ENCODE results near the gene ZNF592. TPM values are rescaled to one million over a fixed set of nuclear protein-coding genes. Genes with fewer than 3 reads are reported as not detected.

Gene ZNF592
- total RNA-seq, 2 experiments from 2014 or later = 18.1 to 18.3 TPM

- DNase-seq = no peak
- Mint-ChIP-seq H3K9me3 (no peaks in the 10 kb centered on the region), H3K27me3 (no peaks in the 10 kb centered on the region), H3K4me1 (ENCODE audit: low read depth) (no peaks in the 10 kb centered on the region), H3K36me3 (ENCODE audit: low read depth) (no peaks in the 10 kb centered on the region), H3K4me3 (no peak overlapping the region), H3K27ac (no peak overlapping the region)
- intact Hi-C loops (cut with micrococcal nuclease) = no loop called here
- ChIA-PET CTCF (interaction anchor here (1.5 to 1.8 kb wide), 2 partner anchors 12 kb away, joined by 6 read pairs; no protein-coding TSS in a partner anchor), POLR2A (no interaction called here)
- ATAC-seq = no peak
- TF ChIP-seq CTCF (IDR thresholded peaks at IDR 0.05) = no peak
Measured at GRCh38 chr15:84834229-84834955, 86.0 kb downstream of the ZNF592 start.

- no peak for ATAC-seq
- POLR2A ChIA-PET = no interaction called here
- DNase-seq = no peak
Measured at GRCh38 chr15:84834969-84835368, 86.6 kb downstream of the ZNF592 start.

GRCh38 chr15:84835661-84836337 is 87.4 kb downstream of the ZNF592 start:
- H3K4me1 Mint-ChIP-seq (ENCODE audit: low read depth) = no peaks in the 10 kb centered on the region
- DNase-seq (no peak), ATAC-seq (no peak)
- intact Hi-C loops (cut with micrococcal nuclease) = no loop called here
- ChIA-PET POLR2A (interaction anchor here (1.1 kb wide), 1 partner anchor 16 kb away, joined by 3 read pairs; no protein-coding TSS in a partner anchor), CTCF (interaction anchor here (1.5 kb wide), 1 partner anchor 236 kb away, joined by 4 read pairs; no protein-coding TSS in a partner anchor)
- no peaks in the 10 kb centered on the region for H3K9me3 Mint-ChIP-seq
- H3K4me3 Mint-ChIP-seq = no peak overlapping the region
- H3K27ac Mint-ChIP-seq = no peak overlapping the region
- no peaks in the 10 kb centered on the region for H3K27me3 Mint-ChIP-seq
- H3K36me3 Mint-ChIP-seq (ENCODE audit: low read depth) = no peaks in the 10 kb centered on the region
- no peak for TF ChIP-seq CTCF (IDR thresholded peaks at IDR 0.05)

More at GRCh38 chr15:84834969-84835368, 86.6 kb downstream of the ZNF592 start:
- TF ChIP-seq CTCF (IDR thresholded peaks at IDR 0.05) = no peak
- CTCF ChIA-PET = interaction anchor here (1.5 kb wide), 1 partner anchor 236 kb away, joined by 4 read pairs; no protein-coding TSS in a partner anchor
- H3K4me1 Mint-ChIP-seq (ENCODE audit: low read depth) = no peaks in the 10 kb centered on the region
- intact Hi-C loops (cut with micrococcal nuclease) = no loop called here
- no peaks in the 10 kb centered on the region for H3K36me3 Mint-ChIP-seq (ENCODE audit: low read depth)
- H3K9me3 Mint-ChIP-seq = no peaks in the 10 kb centered on the region
- no peaks in the 10 kb centered on the region for H3K27me3 Mint-ChIP-seq
- H3K4me3 Mint-ChIP-seq = no peak overlapping the region
- H3K27ac Mint-ChIP-seq = no peak overlapping the region

- Mint-ChIP-seq H3K27ac (no peak overlapping the region), H3K4me1 (ENCODE audit: low read depth) (no peaks in the 10 kb centered on the region), H3K27me3 (no peaks in the 10 kb centered on the region), H3K9me3 (no peaks in the 10 kb centered on the region), H3K36me3 (ENCODE audit: low read depth) (no peaks in the 10 kb centered on the region), H3K4me3 (no peak overlapping the region)
- ChIA-PET CTCF (no interaction called here), POLR2A (interaction anchor here (0.6 kb wide), 1 partner anchor 70 kb away, joined by 3 read pairs; no protein-coding TSS in a partner anchor)
- DNase-seq (no peak), ATAC-seq (no peak)
- TF ChIP-seq CTCF (IDR thresholded peaks at IDR 0.05) = no peak
- intact Hi-C loops (cut with micrococcal nuclease) = no loop called here
Measured at GRCh38 chr15:84836844-84837243, 88.5 kb downstream of the ZNF592 start.

GRCh38 chr15:84839714-84840113 is 91.3 kb downstream of the ZNF592 start:
- no peaks in the 10 kb centered on the region for H3K27me3 Mint-ChIP-seq
- no peak overlapping the region for H3K4me3 Mint-ChIP-seq
- no peaks in the 10 kb centered on the region for H3K4me1 Mint-ChIP-seq (ENCODE audit: low read depth)
- TF ChIP-seq CTCF (IDR thresholded peaks at IDR 0.05) = no peak
- H3K9me3 Mint-ChIP-seq = no peaks in the 10 kb centered on the region
- DNase-seq = no peak
- H3K27ac Mint-ChIP-seq = no peak overlapping the region
- POLR2A ChIA-PET = no interaction called here
- ATAC-seq = no peak
- no peaks in the 10 kb centered on the region for H3K36me3 Mint-ChIP-seq (ENCODE audit: low read depth)
- intact Hi-C loops (cut with micrococcal nuclease) = loop anchor here (10.0 kb wide), 1 partner anchor 85 kb away; no protein-coding TSS in a partner anchor
- CTCF ChIA-PET = no interaction called here
